ENCODE results near the gene PREX1. TPM values are rescaled to one million over a fixed set of nuclear protein-coding genes. Genes with fewer than 3 reads are reported as not detected.

PREX1 gene
- total and polyA plus RNA-seq, 2 donors (not counting 3 experiments of a cell fraction or from before 2014, with no cell fraction given) = 51.3 to 72.9 TPM

GRCh38 chr20:48821261-48821920 lies 6.4 kb downstream of the PREX1 start:
- DNase-seq (ENCODE audit: low read depth, low spot score) (no peak), FAIRE-seq (no peak)
- intact Hi-C loops (cut with micrococcal nuclease) = no loop called here

More at GRCh38 chr20:48821261-48821920, 6.4 kb downstream of the PREX1 start:
- Histone ChIP-seq H3K9me1 (replicated peaks; ENCODE audit: control insufficient read depth, extremely low read depth, insufficient read depth, low read length) (no peaks in the 10 kb centered on the region), H4K20me1 (replicated peaks; ENCODE audit: control insufficient read depth, extremely low read depth, insufficient read depth, low read length) (no peaks in the 10 kb centered on the region), H3K27ac (ENCODE audit: insufficient read depth, low read depth, low read length) (no peak overlapping the region), H3K4me3 (replicated peaks in 1 of 3; ENCODE audit: insufficient read depth in 1 of 3, low read depth in 1 of 3, low read length in 3 of 3) (no peak overlapping the region), H3K36me3 (ENCODE audit: control insufficient read depth in 2 of 2, extremely low read depth in 1 of 2, insufficient read depth in 2 of 2, low read length in 2 of 2) (peaks cover 0 to 12% of the 10 kb centered on the region in 2 experiments), H3K4me1 (ENCODE audit: control insufficient read depth, extremely low read depth, insufficient read depth, low read length) (peaks cover 58% of the 10 kb centered on the region), H3K27me3 (ENCODE audit: control insufficient read depth in 2 of 2, insufficient read depth in 2 of 2, low read length in 2 of 2) (no peaks in the 10 kb centered on the region), H3K79me2 (ENCODE audit: control insufficient read depth, insufficient read depth, low read length) (peaks cover 93% of the 10 kb centered on the region), H3K9me3 (replicated peaks; ENCODE audit: control insufficient read depth, insufficient read depth, low read length) (no peaks in the 10 kb centered on the region), H3K4me2 (ENCODE audit: insufficient read depth, low read length) (no peak overlapping the region), H2AFZ (ENCODE audit: low read depth, low read length) (no peak overlapping the region), H3K9ac (replicated peaks; ENCODE audit: extremely low read depth, insufficient read depth, low read length) (no peak overlapping the region)
- POLR2A ChIA-PET = no interaction called here
- TF ChIP-seq EZH2 (IDR thresholded peaks at IDR 0.05; ENCODE audit: borderline replicate concordance, low read depth, low read length, severe bottlenecking) = no peak
- no peak for TF ChIP-seq POLR2AphosphoS5 (IDR thresholded peaks at IDR 0.05; ENCODE audit: insufficient read depth, low read depth, low read length)
- TF ChIP-seq POLR2A (IDR thresholded peaks at IDR 0.05; ENCODE audit: low read depth, low read length) = no peak
- TF ChIP-seq GATA2 (IDR thresholded peaks at IDR 0.05; ENCODE audit: insufficient read depth, insufficient read length, low read depth, low read length) = no peak
- no peak for TF ChIP-seq MYC (IDR thresholded peaks at IDR 0.05; ENCODE audit: low read depth, low read length)
- TF ChIP-seq, protein P1, sequence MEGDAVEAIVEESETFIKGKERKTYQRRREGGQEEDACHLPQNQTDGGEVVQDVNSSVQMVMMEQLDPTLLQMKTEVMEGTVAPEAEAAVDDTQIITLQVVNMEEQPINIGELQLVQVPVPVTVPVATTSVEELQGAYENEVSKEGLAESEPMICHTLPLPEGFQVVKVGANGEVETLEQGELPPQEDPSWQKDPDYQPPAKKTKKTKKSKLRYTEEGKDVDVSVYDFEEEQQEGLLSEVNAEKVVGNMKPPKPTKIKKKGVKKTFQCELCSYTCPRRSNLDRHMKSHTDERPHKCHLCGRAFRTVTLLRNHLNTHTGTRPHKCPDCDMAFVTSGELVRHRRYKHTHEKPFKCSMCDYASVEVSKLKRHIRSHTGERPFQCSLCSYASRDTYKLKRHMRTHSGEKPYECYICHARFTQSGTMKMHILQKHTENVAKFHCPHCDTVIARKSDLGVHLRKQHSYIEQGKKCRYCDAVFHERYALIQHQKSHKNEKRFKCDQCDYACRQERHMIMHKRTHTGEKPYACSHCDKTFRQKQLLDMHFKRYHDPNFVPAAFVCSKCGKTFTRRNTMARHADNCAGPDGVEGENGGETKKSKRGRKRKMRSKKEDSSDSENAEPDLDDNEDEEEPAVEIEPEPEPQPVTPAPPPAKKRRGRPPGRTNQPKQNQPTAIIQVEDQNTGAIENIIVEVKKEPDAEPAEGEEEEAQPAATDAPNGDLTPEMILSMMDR (IDR thresholded peaks at IDR 0.05; ENCODE audit: extremely low read depth in 1 of 2, insufficient read depth in 1 of 2, low read depth in 1 of 2, low read length in 2 of 2) = no peak
- TF ChIP-seq MAX (IDR thresholded peaks at IDR 0.05; ENCODE audit: insufficient read depth, insufficient read length) = no peak
- TF ChIP-seq FOS (IDR thresholded peaks at IDR 0.05; ENCODE audit: borderline replicate concordance, insufficient read depth, low read length) = no peak
- TF ChIP-seq JUN (IDR thresholded peaks at IDR 0.05; ENCODE audit: borderline replicate concordance, insufficient read depth, insufficient read length, low read depth) = no peak
- BruUV-seq (replicated peaks) = no TSS peak
- dilution Hi-C loops (cut with MboI; ENCODE audit: extremely low pct_ligation_motif_present, low sequenced_read_pairs) = no loop called here
- CTCF ChIA-PET = interaction anchor here (1.0 kb wide), 1 partner anchor 61 kb away, joined by 3 read pairs; no protein-coding TSS in a partner anchor
